Measurements from ENCODE around the gene ANKRD16.

DNA sequence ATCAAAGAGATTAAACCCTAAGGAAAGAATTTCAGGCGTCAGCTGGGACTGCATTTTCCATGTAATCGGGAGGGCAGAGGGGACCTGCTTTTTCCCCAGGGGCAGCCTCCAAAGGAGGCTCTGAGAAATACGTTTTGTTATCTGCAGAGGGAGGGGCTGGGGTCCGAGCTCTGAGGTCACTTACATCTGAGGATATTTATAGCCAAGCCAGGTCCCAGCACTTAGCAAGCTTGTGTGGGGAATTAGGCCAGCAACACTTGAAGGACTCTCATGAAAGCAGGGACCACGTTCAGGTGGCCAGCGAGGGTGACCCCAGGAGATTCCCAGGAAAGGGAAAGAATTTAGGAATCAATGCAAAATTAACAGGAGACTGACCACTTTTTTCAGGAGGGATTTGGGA, 55.9 kb downstream of the ANKRD16 start:
- TF ChIP-seq, protein P1, sequence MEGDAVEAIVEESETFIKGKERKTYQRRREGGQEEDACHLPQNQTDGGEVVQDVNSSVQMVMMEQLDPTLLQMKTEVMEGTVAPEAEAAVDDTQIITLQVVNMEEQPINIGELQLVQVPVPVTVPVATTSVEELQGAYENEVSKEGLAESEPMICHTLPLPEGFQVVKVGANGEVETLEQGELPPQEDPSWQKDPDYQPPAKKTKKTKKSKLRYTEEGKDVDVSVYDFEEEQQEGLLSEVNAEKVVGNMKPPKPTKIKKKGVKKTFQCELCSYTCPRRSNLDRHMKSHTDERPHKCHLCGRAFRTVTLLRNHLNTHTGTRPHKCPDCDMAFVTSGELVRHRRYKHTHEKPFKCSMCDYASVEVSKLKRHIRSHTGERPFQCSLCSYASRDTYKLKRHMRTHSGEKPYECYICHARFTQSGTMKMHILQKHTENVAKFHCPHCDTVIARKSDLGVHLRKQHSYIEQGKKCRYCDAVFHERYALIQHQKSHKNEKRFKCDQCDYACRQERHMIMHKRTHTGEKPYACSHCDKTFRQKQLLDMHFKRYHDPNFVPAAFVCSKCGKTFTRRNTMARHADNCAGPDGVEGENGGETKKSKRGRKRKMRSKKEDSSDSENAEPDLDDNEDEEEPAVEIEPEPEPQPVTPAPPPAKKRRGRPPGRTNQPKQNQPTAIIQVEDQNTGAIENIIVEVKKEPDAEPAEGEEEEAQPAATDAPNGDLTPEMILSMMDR (IDR thresholded peaks at IDR 0.05), result no peak
- TF ChIP-seq POLR2A (IDR thresholded peaks at IDR 0.05) (no peak), EP300 (IDR thresholded peaks at IDR 0.05; ENCODE audit: low read depth) (no peak), POLR2AphosphoS5 (IDR thresholded peaks at IDR 0.05) (no peak)
